ENCODE data around the gene NLRC4.

DNA sequence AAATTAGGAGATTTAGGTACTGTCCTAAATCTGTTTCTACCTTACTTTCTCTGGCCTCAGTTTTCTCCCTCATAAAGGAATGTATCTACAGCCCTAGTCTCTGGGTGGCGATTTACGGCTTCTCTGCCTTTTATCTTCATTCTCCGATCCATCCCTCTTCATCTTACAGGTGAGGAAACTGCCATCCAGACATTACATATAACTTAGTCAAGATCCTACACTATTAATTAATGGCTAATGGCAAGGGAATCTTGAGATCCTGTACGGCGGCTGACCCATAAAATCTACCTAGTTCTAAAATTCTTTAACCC, 12.6 kb upstream of the NLRC4 start:
- TF ChIP-seq POLR2AphosphoS5 (IDR thresholded peaks at IDR 0.05; ENCODE audit: low read length) (no peak), ZSCAN29 (IDR thresholded peaks at IDR 0.05) (no peak), CHD2 (IDR thresholded peaks at IDR 0.05; ENCODE audit: borderline replicate concordance, low read depth, low read length) (no peak)
- TF ChIP-seq, protein P1, sequence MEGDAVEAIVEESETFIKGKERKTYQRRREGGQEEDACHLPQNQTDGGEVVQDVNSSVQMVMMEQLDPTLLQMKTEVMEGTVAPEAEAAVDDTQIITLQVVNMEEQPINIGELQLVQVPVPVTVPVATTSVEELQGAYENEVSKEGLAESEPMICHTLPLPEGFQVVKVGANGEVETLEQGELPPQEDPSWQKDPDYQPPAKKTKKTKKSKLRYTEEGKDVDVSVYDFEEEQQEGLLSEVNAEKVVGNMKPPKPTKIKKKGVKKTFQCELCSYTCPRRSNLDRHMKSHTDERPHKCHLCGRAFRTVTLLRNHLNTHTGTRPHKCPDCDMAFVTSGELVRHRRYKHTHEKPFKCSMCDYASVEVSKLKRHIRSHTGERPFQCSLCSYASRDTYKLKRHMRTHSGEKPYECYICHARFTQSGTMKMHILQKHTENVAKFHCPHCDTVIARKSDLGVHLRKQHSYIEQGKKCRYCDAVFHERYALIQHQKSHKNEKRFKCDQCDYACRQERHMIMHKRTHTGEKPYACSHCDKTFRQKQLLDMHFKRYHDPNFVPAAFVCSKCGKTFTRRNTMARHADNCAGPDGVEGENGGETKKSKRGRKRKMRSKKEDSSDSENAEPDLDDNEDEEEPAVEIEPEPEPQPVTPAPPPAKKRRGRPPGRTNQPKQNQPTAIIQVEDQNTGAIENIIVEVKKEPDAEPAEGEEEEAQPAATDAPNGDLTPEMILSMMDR (IDR thresholded peaks at IDR 0.05 in 2 of 3, conservative IDR thresholded peaks at IDR 0.05 in 1 of 3; ENCODE audit: control insufficient read depth in 2 of 3, extremely low read depth in 1 of 3, insufficient read depth in 1 of 3, low read depth in 3 of 3, low read length in 3 of 3), result no peak
